Trophoblast cell (in vitro differentiated cells and primary cell): ENCODE measurements around the gene CYTH2.

Experiments used
- DNase-seq, 2 donors: peaks; one replicate each; pipeline ENCODE4 v3.0.0-alpha.2; 2016
- H2AFZ ChIP-seq: 2 replicates; pipeline ENCODE4 v1.6.1; 2013; ENCODE audit warnings: low read length, moderate library complexity, mild to moderate bottlenecking; ENCODE audit not compliant: insufficient read depth, poor library complexity
- H2AK5ac ChIP-seq: 2 replicates; pipeline ENCODE4 v1.6.1; 2013; ENCODE audit warnings: mild to moderate bottlenecking, low read length
- H2BK120ac ChIP-seq: 2 replicates; pipeline ENCODE4 v1.6.1; 2013; ENCODE audit warnings: low read length, mild to moderate bottlenecking, moderate library complexity; ENCODE audit not compliant: insufficient read depth, poor library complexity
- H2BK12ac ChIP-seq: 2 replicates; pipeline ENCODE4 v1.6.1; 2013; ENCODE audit warnings: mild to moderate bottlenecking, low read length, moderate library complexity
- H2BK5ac ChIP-seq: 2 replicates; pipeline ENCODE4 v1.6.1; 2013; ENCODE audit warnings: low read length, low read depth, moderate library complexity, mild to moderate bottlenecking; ENCODE audit not compliant: poor library complexity
- H3K14ac ChIP-seq: 2 replicates; pipeline ENCODE4 v1.6.1; 2013; ENCODE audit warnings: mild to moderate bottlenecking, low read length
- H3K18ac ChIP-seq: 2 replicates; pipeline ENCODE4 v1.6.1; 2013; ENCODE audit warnings: mild to moderate bottlenecking, low read length
- H3K23ac ChIP-seq: 2 replicates; pipeline ENCODE4 v1.6.1; 2013; ENCODE audit warnings: low read length
- H3K27ac ChIP-seq: 2 replicates; pipeline ENCODE4 v1.5.1; 2013; ENCODE audit warnings: low read depth, mild to moderate bottlenecking, inconsistent platforms, low read length, moderate library complexity
- H3K27me3 ChIP-seq: 2 replicates; pipeline ENCODE4 v1.6.1; 2013; ENCODE audit warnings: inconsistent platforms, mild to moderate bottlenecking, low read length, moderate library complexity; ENCODE audit not compliant: insufficient read depth
- H3K36me3 ChIP-seq, 2 experiments: 1 replicate in 1 of 2; 2 replicates in 1 of 2; pipeline ENCODE4 v1.6.1; 2013; ENCODE audit warnings: low read length in 2 of 2, mild to moderate bottlenecking in 2 of 2, moderate library complexity in 1 of 2; ENCODE audit not compliant: insufficient read depth in 2 of 2, control insufficient read depth in 1 of 2
- H3K4ac ChIP-seq: 2 replicates; pipeline ENCODE4 v1.6.1; 2013; ENCODE audit warnings: low read depth, mild to moderate bottlenecking, low read length, moderate library complexity
- H3K4me1 ChIP-seq, 2 experiments: 1 replicate in 1 of 2; 2 replicates in 1 of 2; pipeline ENCODE4 v1.6.1; 2013; ENCODE audit warnings: low read length in 2 of 2, mild to moderate bottlenecking in 2 of 2, moderate library complexity in 1 of 2; ENCODE audit not compliant: insufficient read depth in 2 of 2, control insufficient read depth in 1 of 2
- H3K4me2 ChIP-seq: 2 replicates; pipeline ENCODE4 v1.6.1; 2013; ENCODE audit warnings: inconsistent platforms, mild to moderate bottlenecking, low read length, moderate library complexity
- H3K4me3 ChIP-seq: 2 replicates; pipeline ENCODE4 v1.5.1; 2013; ENCODE audit warnings: mild to moderate bottlenecking, low read depth, low read length, inconsistent platforms
- H3K79me1 ChIP-seq: one replicate; pipeline ENCODE4 v1.6.1; 2013; ENCODE audit warnings: low read length
- H3K79me2 ChIP-seq: 2 replicates; pipeline ENCODE4 v1.6.1; 2013; ENCODE audit warnings: low read length, mild to moderate bottlenecking; ENCODE audit not compliant: control insufficient read depth, insufficient read depth, poor library complexity
- H3K9ac ChIP-seq: 2 replicates; pipeline ENCODE4 v1.6.1; 2013; ENCODE audit warnings: mild to moderate bottlenecking, low read length
- H3K9me3 ChIP-seq: 2 replicates; pipeline ENCODE4 v1.6.1; 2013; ENCODE audit warnings: low read depth, mild to moderate bottlenecking, control low read depth, inconsistent platforms, low read length; ENCODE audit not compliant: insufficient read depth
- H4K12ac ChIP-seq: 2 replicates; pipeline ENCODE4 v1.6.1; 2013; ENCODE audit warnings: low read depth, mild to moderate bottlenecking, low read length, moderate library complexity
- H4K8ac ChIP-seq: 2 replicates; pipeline ENCODE4 v1.6.1; 2013; ENCODE audit warnings: low read depth, mild to moderate bottlenecking, low read length, moderate library complexity
- H4K91ac ChIP-seq: one replicate; pipeline ENCODE4 v1.6.1; 2013; ENCODE audit warnings: low read depth, mild to moderate bottlenecking, low read length, moderate library complexity
- WGBS: extraction: QIAGEN DNeasy Blood & Tissue Kit; methylation state at CpG from one replicate; pipeline ENCODE4 v1.1.7; 2013; ENCODE audit warnings: missing lambda C conversion rate; ENCODE audit not compliant: insufficient read length, insufficient coverage; ENCODE audit errors: extremely low coverage; 5-methylcytosine and 5-hydroxymethylcytosine counted together

The CYTH2 gene

GRCh38 chr19:48512504-48513288 is 43.5 kb downstream of the CYTH2 start:
- Histone ChIP-seq H2AFZ (no peak overlapping the region), H2BK5ac (no peak overlapping the region), H3K18ac (no peak overlapping the region), H4K91ac (no peak overlapping the region), H3K36me3 (no peaks in the 10 kb centered on the region), H3K23ac (no peak overlapping the region), H3K4me3 (no peak overlapping the region), H3K4ac (no peak overlapping the region), H3K4me1 (peaks cover 2 to 3% of the 10 kb centered on the region in 2 experiments), H2BK12ac (no peak overlapping the region), H3K14ac (no peak overlapping the region), H2BK120ac (no peak overlapping the region), H3K79me1 (peaks cover 4% of the 10 kb centered on the region), H2AK5ac (no peak overlapping the region), H4K8ac (no peak overlapping the region), H3K79me2 (peaks cover 3% of the 10 kb centered on the region), H3K4me2 (no peak overlapping the region), H3K9me3 (peaks cover 11% of the 10 kb centered on the region), H3K27ac (no peak overlapping the region), H3K27me3 (peaks cover 8% of the 10 kb centered on the region), H4K12ac (no peak overlapping the region), H3K9ac (no peak overlapping the region)
- DNase-seq: peak in 1 of 2 donors; percentile 31
- no CpG with 5 or more reads among the region's 19 CpGs for WGBS

- Histone ChIP-seq H3K4me3 (peak overlapping the region; percentile 74), H3K14ac (peak overlapping the region; percentile 12), H3K27ac (no peak overlapping the region), H2BK5ac (no peak overlapping the region), H3K4me2 (peak overlapping the region; percentile 84), H3K18ac (peak overlapping the region; percentile 67), H3K23ac (no peak overlapping the region), H2BK120ac (no peak overlapping the region), H2AFZ (peak overlapping the region; percentile 94), H3K4me1 (peaks cover 2 to 3% of the 10 kb centered on the region in 2 experiments), H4K8ac (peak overlapping the region; percentile 95), H4K12ac (peak overlapping the region; percentile 93), H3K9ac (no peak overlapping the region), H3K9me3 (peaks cover 11% of the 10 kb centered on the region), H2AK5ac (peak overlapping the region; percentile 77), H3K36me3 (no peaks in the 10 kb centered on the region), H3K4ac (peak overlapping the region; percentile 39), H3K79me1 (peaks cover 4% of the 10 kb centered on the region), H3K27me3 (peaks cover 8% of the 10 kb centered on the region), H3K79me2 (peaks cover 3% of the 10 kb centered on the region), H2BK12ac (peak overlapping the region; percentile 27), H4K91ac (peak overlapping the region; percentile 66)
- peak; percentile 59 to 66 for DNase-seq
- WGBS: no CpG with 5 or more reads among the region's 54 CpGs
These were observed 44.3 kb downstream of the CYTH2 start for GRCh38 chr19:48513289-48514122.

- H3K27me3 ChIP-seq: peaks cover 8% of the 10 kb centered on the region
- peaks cover 2 to 3% of the 10 kb centered on the region in 2 experiments for H3K4me1 ChIP-seq
- H3K14ac ChIP-seq: no peak overlapping the region
- no peak for DNase-seq
- no peaks in the 10 kb centered on the region for H3K36me3 ChIP-seq
- no peak overlapping the region for H2BK12ac ChIP-seq
- no peak overlapping the region for H2BK5ac ChIP-seq
- H3K18ac ChIP-seq: no peak overlapping the region
- no peak overlapping the region for H3K23ac ChIP-seq
- peaks cover 4% of the 10 kb centered on the region for H3K79me1 ChIP-seq
- peak overlapping the region; percentile 84 for H3K4me2 ChIP-seq
- H4K12ac ChIP-seq: no peak overlapping the region
- H2AFZ ChIP-seq: peak overlapping the region; percentile 73
- H2BK120ac ChIP-seq: no peak overlapping the region
- no peak overlapping the region for H2AK5ac ChIP-seq
- H3K9ac ChIP-seq: no peak overlapping the region
- H3K4me3 ChIP-seq: no peak overlapping the region
- peak overlapping the region; percentile 79 for H4K8ac ChIP-seq
- H3K27ac ChIP-seq: no peak overlapping the region
- H3K9me3 ChIP-seq: peaks cover 11% of the 10 kb centered on the region
- no peak overlapping the region for H3K4ac ChIP-seq
- WGBS: no CpG with 5 or more reads among the region's 11 CpGs
- peaks cover 3% of the 10 kb centered on the region for H3K79me2 ChIP-seq
- H4K91ac ChIP-seq: no peak overlapping the region
These were observed 44.9 kb downstream of the CYTH2 start for GRCh38 chr19:48514123-48514458.

GRCh38 chr19:48516536-48516935 is 47.4 kb downstream of the CYTH2 start:
- no peak overlapping the region for H4K91ac ChIP-seq
- H3K4me1 ChIP-seq: peaks cover 2 to 3% of the 10 kb centered on the region in 2 experiments
- peaks cover 4% of the 10 kb centered on the region for H3K27me3 ChIP-seq
- H2BK12ac ChIP-seq: no peak overlapping the region
- no peak overlapping the region for H4K8ac ChIP-seq
- no peak overlapping the region for H2AK5ac ChIP-seq
- H3K4me3 ChIP-seq: no peak overlapping the region
- no peak overlapping the region for H3K27ac ChIP-seq
- H4K12ac ChIP-seq: no peak overlapping the region
- no peak overlapping the region for H3K4ac ChIP-seq
- no peaks in the 10 kb centered on the region for H3K36me3 ChIP-seq
- peak; percentile 30 to 32 for DNase-seq
- no peak overlapping the region for H3K23ac ChIP-seq
- H2AFZ ChIP-seq: no peak overlapping the region
- H2BK120ac ChIP-seq: no peak overlapping the region
- no peak overlapping the region for H3K4me2 ChIP-seq
- peaks cover 11% of the 10 kb centered on the region for H3K9me3 ChIP-seq
- no peak overlapping the region for H3K9ac ChIP-seq
- H3K18ac ChIP-seq: no peak overlapping the region
- WGBS: no CpG with 5 or more reads among the region's 8 CpGs
- peaks cover 4% of the 10 kb centered on the region for H3K79me1 ChIP-seq
- peaks cover 3% of the 10 kb centered on the region for H3K79me2 ChIP-seq
- H3K14ac ChIP-seq: no peak overlapping the region
- no peak overlapping the region for H2BK5ac ChIP-seq
